COR-L47 (cell line): Measurements from ENCODE around the gene SMARCC1.

Experiments used
- DNase-seq: peaks from one replicate; lab custom pipeline; 2025; lab: John Stamatoyannopoulos, UW

Gene SMARCC1

DNA sequence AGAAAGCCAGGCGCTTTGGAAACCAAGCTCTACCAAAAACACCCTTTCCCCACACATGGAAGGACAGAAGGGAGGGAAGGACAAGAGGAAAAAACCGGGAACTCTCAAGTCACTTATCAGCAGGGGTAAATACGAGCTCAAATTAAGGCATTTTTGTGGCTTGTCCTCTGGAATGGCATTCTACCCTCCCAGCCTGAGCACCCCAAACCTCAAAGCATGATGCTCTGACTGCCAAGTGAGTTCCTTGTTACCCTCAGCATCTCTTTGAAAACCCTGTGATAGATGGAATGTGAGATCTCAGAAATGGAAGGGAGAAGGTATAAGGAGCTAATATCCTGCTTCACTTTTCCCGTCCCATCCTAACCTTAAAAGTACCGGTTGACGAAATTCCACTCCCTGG, 194.9 kb downstream of the SMARCC1 start:
- DNase-seq = no peak

DNA sequence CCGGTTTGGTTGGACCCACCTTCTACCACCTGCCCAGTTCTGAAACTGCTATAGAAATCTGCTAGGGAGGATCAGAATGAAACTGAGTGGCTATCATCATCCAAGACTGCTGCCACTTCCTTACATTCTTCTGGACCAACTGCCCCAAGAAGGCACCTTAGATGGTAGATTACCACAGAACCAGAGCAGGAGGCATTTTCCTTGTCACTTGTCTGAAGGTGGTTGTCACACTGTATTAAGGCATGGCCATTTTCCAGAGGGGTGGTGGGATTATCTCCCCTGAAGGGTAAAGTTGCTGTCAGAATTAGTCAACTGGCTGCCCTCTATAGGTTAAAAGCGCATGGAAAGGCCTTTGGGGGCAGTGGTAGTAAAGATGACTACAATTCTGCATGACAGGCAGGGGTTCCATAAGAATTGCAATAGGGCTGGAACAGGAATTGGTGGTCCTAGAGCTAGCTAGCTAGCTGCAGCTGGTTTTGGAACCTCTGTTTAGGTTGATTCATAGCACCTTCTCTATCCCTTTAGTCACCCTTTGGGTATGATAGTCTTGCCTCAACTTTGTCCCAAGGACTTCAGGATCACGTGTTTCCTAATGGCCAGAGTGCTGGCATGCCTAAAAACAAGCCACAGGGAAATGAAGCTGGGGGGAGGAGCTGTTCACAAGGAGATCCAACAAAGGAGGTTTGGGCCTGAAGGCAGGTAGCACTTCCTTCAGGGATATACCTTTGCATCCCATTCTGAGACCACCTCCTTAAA, 198.2 kb downstream of the SMARCC1 start:
- DNase-seq = no peak

- DNase-seq = no peak
Observed at GRCh38 chr3:47581835-47582234, 199.9 kb downstream of the SMARCC1 start.

GRCh38 chr3:47581422-47581821, 200.3 kb downstream of the SMARCC1 start:
- no peak for DNase-seq

DNA sequence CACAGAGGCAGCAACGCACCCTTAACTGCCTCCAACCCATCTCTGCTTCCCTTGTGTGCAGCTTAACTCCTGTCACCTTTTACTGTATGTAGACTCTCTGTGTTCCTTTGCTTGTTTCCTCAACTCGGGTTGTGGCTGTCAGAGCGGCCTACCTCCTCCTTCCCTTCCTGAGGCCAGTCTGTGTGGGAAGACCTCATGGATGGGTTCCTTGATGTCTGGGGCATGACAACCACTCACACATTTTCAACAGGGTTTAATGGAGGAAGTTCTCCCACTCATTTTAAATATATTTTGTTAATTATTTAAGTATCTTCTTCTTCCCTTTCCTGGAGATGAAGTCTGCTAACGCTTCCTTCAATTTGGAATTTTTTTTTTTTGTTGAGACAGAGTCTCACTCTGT, 201.2 kb downstream of the SMARCC1 start:
- DNase-seq = no peak

GRCh38 chr3:47579875-47580274, 201.8 kb downstream of the SMARCC1 start:
- no peak for DNase-seq

DNA sequence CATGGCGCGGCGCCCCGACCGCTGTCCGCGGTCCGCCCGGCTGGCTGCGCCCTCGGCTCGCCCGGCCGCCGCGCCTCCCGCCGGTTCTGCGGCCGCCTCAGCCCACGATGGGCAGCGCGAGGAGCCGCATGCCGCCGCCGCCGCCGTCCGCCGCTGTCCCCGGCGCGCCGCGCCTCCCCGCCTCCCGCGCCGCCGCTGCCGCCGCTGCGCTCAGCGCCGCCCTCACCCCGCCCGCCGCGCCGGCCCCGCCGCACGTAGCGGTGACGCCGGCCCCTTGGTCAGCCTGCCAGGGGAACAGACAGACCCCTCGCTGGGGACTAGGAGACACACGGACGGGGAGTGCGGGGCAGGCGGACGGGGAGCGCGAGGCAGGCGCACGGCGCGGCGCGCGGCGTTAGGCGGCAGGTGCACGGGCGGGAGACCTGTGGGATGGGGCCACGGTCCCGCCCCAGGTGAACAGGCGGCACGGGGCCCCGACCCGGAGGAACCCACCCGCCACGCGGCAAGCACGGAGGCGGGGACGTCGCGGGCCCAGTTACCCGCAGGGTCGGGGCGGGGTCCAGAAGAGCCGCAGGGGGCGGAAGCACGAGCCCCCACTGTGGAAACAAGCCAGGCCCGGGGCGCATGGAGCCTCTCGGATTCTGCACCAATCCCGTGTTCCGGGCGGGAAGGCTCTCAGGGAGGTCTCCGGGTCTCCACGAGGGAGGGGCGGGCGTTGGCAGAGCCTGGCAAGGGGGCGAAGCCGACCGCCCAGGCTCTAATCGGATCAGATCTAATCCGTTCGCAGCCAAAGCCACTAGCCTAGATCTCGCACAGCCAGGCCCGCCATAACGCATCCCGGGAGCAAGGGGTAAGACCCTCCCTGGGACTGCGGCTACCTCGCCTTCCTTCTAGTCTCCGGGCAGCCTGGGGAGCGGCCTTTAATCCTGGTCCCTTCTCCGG, 202.7 kb downstream of the SMARCC1 start, which contains the start of gene CSPG5:
TSS of gene CSPG5 (minus strand) at position 175 of the 942 bp plus-strand sequence. CDS start at position 3, 172 bp downstream.
- peak; percentile 15 for DNase-seq

- no peak for DNase-seq
Observed at GRCh38 chr3:47578119-47578632, 203.5 kb downstream of the SMARCC1 start.

- no peak for DNase-seq
Observed at GRCh38 chr3:47577583-47578118, 204.0 kb downstream of the SMARCC1 start.

GRCh38 chr3:47573190-47574172, 208.2 kb downstream of the SMARCC1 start:
- DNase-seq = no peak

- DNase-seq = no peak
Observed at GRCh38 chr3:47571391-47572175, 210.1 kb downstream of the SMARCC1 start.

- DNase-seq = no peak
Observed at GRCh38 chr3:47568901-47569300, 212.8 kb downstream of the SMARCC1 start.

- no peak for DNase-seq
Observed at GRCh38 chr3:47567149-47567548, 214.5 kb downstream of the SMARCC1 start.

- DNase-seq = no peak
Observed at GRCh38 chr3:47566667-47567066, 215.0 kb downstream of the SMARCC1 start.

GRCh38 chr3:47565734-47566550, 215.8 kb downstream of the SMARCC1 start:
- DNase-seq = no peak

DNA sequence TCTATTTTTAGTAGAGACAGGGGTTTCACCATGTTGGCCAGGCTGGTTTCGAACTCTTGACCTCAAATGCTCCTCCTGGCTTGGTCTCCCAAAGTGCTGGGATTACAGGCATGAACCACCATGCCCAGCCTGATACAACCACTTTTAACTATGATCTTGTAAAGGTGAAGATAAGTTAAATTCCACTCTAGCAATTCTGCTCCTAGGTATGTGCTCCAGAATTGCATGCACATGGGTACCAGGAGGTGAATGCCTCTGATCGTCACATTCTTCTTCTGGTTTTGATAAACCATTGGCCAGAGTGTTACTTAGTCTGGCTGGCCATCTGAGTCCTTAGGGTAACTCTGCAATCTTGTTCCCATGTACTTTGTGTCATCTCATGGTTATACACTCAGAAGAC, 225.3 kb downstream of the SMARCC1 start:
- no peak for DNase-seq

- DNase-seq = no peak
Observed at GRCh38 chr3:47554335-47554734, 227.4 kb downstream of the SMARCC1 start.

DNA sequence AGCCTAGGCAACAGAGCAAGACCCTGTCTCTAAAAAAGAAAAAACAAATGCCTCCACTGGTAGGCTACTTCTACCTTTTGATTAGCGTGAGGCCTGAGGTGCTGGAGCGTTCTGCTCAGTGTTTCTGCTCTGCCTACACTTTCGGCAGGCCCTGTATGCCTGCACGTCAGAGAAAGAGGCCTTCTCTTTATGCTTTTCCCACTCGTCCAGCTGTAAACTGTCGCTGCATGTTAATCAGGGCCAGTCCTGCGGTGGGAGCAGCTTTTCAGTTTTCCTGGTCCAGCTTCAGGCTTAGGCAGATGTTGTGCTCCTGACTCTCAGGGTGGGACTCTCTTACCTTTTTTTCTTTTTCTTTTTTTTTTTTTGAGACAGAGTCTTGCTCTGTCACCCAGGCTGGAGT, 228.3 kb downstream of the SMARCC1 start:
- no peak for DNase-seq

DNA sequence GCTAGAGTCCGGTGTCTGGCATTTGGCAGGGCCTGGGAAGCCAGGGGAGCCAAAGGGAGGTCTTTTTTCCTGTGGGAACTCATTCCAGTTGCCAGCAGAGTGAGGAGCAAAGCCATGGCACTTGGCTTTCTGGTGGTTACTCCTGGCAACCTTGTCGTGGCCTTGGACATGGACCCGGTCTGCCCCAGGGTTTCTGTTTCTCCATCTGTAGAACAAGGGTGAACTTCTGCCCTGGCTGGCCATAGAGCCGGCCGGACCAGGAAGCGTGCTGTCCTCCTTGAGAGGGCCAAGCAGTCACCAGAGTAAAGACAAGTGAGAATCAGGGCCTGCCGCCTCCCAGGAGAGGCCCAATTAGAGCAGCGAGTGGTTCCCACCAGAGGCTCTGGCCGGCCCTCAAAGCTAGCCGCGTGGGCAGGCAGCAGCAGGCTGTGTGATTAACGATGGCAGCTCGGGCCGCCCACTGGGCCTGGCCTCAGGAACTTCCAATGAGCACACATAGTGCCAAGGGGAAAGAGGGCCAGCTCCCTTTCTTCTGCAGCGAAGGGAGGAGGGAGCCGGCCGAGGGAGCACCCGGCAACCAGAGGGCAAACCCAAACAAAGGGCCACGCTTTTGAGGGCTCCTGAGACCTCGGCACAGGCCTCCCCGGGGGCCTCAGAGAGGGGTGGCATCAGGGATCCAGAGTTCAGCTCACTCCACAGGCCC, 239.1 kb downstream of the SMARCC1 start:
- no peak for DNase-seq
